Spleen (tissue), 7 donors: ENCODE measurements around the gene SFMBT1.

Source experiments
- CTCF ChIP-seq, 11 experiments: fragments of 200-600 bp in 7 of 11; fragments of 450-650 bp in 4 of 11; sonication (generic) in 4 of 11; IDR thresholded peaks in 8 of 11; conservative IDR thresholded peaks in 3 of 11; 1 replicate in 7 of 11; 2 replicates in 4 of 11; pipeline versions ENCODE4 v1.4.0 to v1.8.0; 2016 to 2021; ENCODE audit warnings: antibody characterized with exemption in 11 of 11, inconsistent platforms in 4 of 11, mild to moderate bottlenecking in 1 of 11
- POLR2A ChIP-seq, 3 donors: fragments of 450-650 bp; IDR thresholded peaks; one replicate each; pipeline ENCODE4 v1.5.1; 2017; ENCODE audit warnings: antibody characterized with exemption in 3 of 3, mild to moderate bottlenecking in 1 of 3
- donor health status: DM: no; HTN: no; CAD: no; lungs with moderate emphysema.
- donor health status: DM: no; HTN: no; CAD: no.
- donor health status: DM: no; HTN: no; CAD: no.

GRCh38 chr3:52886049-52886730 is 159.7 kb downstream of the SFMBT1 start:
- TF ChIP-seq CTCF (IDR thresholded peaks at IDR 0.05 in 8 of 11, conservative IDR thresholded peaks at IDR 0.05 in 3 of 11), result no peak
- no peak for TF ChIP-seq POLR2A (IDR thresholded peaks at IDR 0.05)
